Neural cell (in vitro differentiated cells): ENCODE results near the gene WDR91. TPM values are rescaled to one million over a fixed set of nuclear protein-coding genes. Genes with fewer than 3 reads are reported as not detected.

Experiments
- H2AFZ ChIP-seq: fragments of 200-600, 300-800 bp; sonication (generic), shearing (Covaris generic); 2 replicates; pipeline ENCODE4 v1.6.0; 2014; ENCODE audit warnings: low read depth, mild to moderate bottlenecking, antibody characterized with exemption, low read length, moderate library complexity
- H3F3A ChIP-seq: fragments of 200-600 bp; shearing (Covaris generic); 2 replicates; pipeline ENCODE4 v1.6.1; 2016; ENCODE audit warnings: mild to moderate bottlenecking, moderate library complexity, mixed read lengths, antibody characterized with exemption, low read length; ENCODE audit not compliant: insufficient read depth, poor library complexity, severe bottlenecking
- H3K27ac ChIP-seq: fragments of 200-600, 300-800 bp; sonication (generic), shearing (Covaris generic); 2 replicates; pipeline ENCODE4 v1.5.1; 2014; ENCODE audit warnings: mild to moderate bottlenecking, low read length, moderate library complexity
- H3K27me3 ChIP-seq: fragments of 300-800, 200-600 bp; sonication (generic), shearing (Covaris generic); 2 replicates; pipeline ENCODE4 v1.6.0; 2014; ENCODE audit warnings: mild to moderate bottlenecking, low read depth, low read length, moderate library complexity; ENCODE audit not compliant: insufficient read depth
- H3K36me3 ChIP-seq: fragments of 300-800, 200-600 bp; sonication (generic), shearing (Covaris generic); 2 replicates; pipeline ENCODE4 v1.5.1; 2014; ENCODE audit warnings: mild to moderate bottlenecking, antibody characterized with exemption, low read length, moderate library complexity; ENCODE audit not compliant: insufficient read depth
- H3K4me2 ChIP-seq: fragments of 300-800, 200-600 bp; sonication (generic), shearing (Covaris generic); 2 replicates; pipeline ENCODE4 v1.6.0; 2014; ENCODE audit warnings: mild to moderate bottlenecking, low read length
- H3K4me3 ChIP-seq: fragments of 300-800, 200-600 bp; sonication (generic), shearing (Covaris generic); 2 replicates; pipeline ENCODE4 v1.5.1; 2014; ENCODE audit warnings: mild to moderate bottlenecking, low read length, moderate library complexity
- H3K79me2 ChIP-seq: fragments of 200-600 bp; shearing (Covaris generic); replicated peaks from 2 replicates; pipeline ENCODE4 v1.6.0; 2014; ENCODE audit warnings: mild to moderate bottlenecking, low read length, moderate library complexity; ENCODE audit not compliant: insufficient read depth
- H3K9ac ChIP-seq: fragments of 300-800, 200-600 bp; sonication (generic), shearing (Covaris generic); 2 replicates; pipeline ENCODE4 v1.6.1; 2016; ENCODE audit warnings: mild to moderate bottlenecking, low read length, mixed read lengths
- H3K9me2 ChIP-seq: fragments of 200-600 bp; shearing (Covaris generic); 2 replicates; pipeline ENCODE4 v1.6.1; 2016; ENCODE audit warnings: mild to moderate bottlenecking, low read length, mixed read lengths; ENCODE audit not compliant: insufficient read depth
- H3K9me3 ChIP-seq: fragments of 200-600, 300-800 bp; sonication (generic), shearing (Covaris generic); 2 replicates; pipeline ENCODE4 v1.6.1; 2016; ENCODE audit warnings: mild to moderate bottlenecking, mixed run types, low read length, moderate library complexity, mixed read lengths
- H4K20me1 ChIP-seq: fragments of 200-600 bp; shearing (Covaris generic); 2 replicates; pipeline ENCODE4 v1.6.1; 2016; ENCODE audit warnings: mild to moderate bottlenecking, mixed run types; ENCODE audit not compliant: insufficient read depth
- EP300 ChIP-seq: fragments of 450-650 bp; conservative IDR thresholded peaks from 2 replicates; pipeline ENCODE4 v1.6.1; 2014; ENCODE audit warnings: antibody characterized with exemption, mild to moderate bottlenecking, moderate library complexity; ENCODE audit not compliant: poor library complexity, severe bottlenecking
- EZH2 ChIP-seq: fragments of 200-600, 300-800 bp; shearing (Covaris generic), sonication (generic); IDR thresholded peaks from 2 replicates; pipeline ENCODE4 v1.6.1; 2014; ENCODE audit warnings: antibody characterized with exemption, low read length, borderline replicate concordance, mild to moderate bottlenecking; ENCODE audit not compliant: insufficient read depth, poor library complexity, severe bottlenecking
- MXI1 ChIP-seq: fragments of 450-650 bp; conservative IDR thresholded peaks from 2 replicates; pipeline ENCODE4 v1.6.1; 2014; ENCODE audit warnings: antibody characterized with exemption, mild to moderate bottlenecking; ENCODE audit not compliant: poor library complexity, severe bottlenecking
- POLR2AphosphoS5 ChIP-seq: IDR thresholded peaks from 2 replicates; pipeline ENCODE4 v1.6.1; 2012
- RAD21 ChIP-seq: fragments of 450-650 bp; conservative IDR thresholded peaks from 2 replicates; pipeline ENCODE4 v1.6.1; 2014; ENCODE audit warnings: antibody characterized with exemption, mild to moderate bottlenecking, moderate library complexity
- SMC3 ChIP-seq: fragments of 450-650 bp; conservative IDR thresholded peaks from 2 replicates; pipeline ENCODE4 v1.6.1; 2014; ENCODE audit warnings: antibody characterized with exemption, mild to moderate bottlenecking, moderate library complexity; ENCODE audit not compliant: poor library complexity
- TAF1 ChIP-seq: IDR thresholded peaks from 2 replicates; pipeline ENCODE4 v1.6.1; 2012; ENCODE audit warnings: low read depth
- polyA plus RNA-seq: library from polyadenylated mRNA; depleted of rRNA; stranded (reverse); fragments of >200 nt; gene quantifications from 2 replicates; pipeline ENCODE4 v1.2.3, GENCODE V29; 2014
- TF ChIP-seq, protein P1 (sequence below): fragments of 450-650 bp; IDR thresholded peaks from 2 replicates; pipeline ENCODE4 v1.5.1; 2014; ENCODE audit warnings: antibody characterized with exemption, mild to moderate bottlenecking, moderate library complexity; ENCODE audit not compliant: poor library complexity, severe bottlenecking
- TF ChIP-seq, protein P2 (sequence below): IDR thresholded peaks from 2 replicates; pipeline ENCODE4 v1.6.1; 2012; ENCODE audit warnings: borderline replicate concordance

Gene WDR91
- polyA plus RNA-seq, 1 donor from 2014 or later: 17.7 TPM

DNA sequence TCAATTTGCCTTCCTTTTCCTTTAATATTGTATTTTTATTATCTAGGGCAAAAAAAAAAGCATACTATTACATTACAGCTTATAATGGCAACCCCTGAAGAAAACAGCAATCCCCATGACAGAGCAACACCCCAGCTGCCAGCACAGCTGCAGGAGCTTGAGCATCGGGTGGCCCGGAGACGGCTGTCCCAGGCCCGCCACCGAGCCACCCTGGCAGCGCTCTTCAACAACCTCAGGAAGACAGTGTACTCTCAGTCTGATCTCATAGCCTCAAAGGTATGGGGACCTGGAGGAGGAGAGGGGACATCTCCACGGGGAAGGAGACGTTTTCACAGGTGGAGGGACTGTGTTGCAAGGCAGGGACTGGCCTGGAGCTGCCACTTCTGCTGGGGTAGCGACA lies 29.1 kb upstream of the WDR91 start:
- H3K27ac ChIP-seq: no peak overlapping the region
- no peak overlapping the region for H3K4me2 ChIP-seq
- H3K9me2 ChIP-seq: no peaks in the 10 kb centered on the region
- H3K79me2 ChIP-seq: no peaks in the 10 kb centered on the region
- H3K4me3 ChIP-seq: no peak overlapping the region
- no peak overlapping the region for H2AFZ ChIP-seq
- no peak for TF ChIP-seq TAF1
- no peak for TF ChIP-seq MXI1
- no peak for TF ChIP-seq POLR2AphosphoS5
- TF ChIP-seq RAD21: no peak
- TF ChIP-seq EZH2: no peak
- no peak for TF ChIP-seq SMC3
- TF ChIP-seq, protein P1, sequence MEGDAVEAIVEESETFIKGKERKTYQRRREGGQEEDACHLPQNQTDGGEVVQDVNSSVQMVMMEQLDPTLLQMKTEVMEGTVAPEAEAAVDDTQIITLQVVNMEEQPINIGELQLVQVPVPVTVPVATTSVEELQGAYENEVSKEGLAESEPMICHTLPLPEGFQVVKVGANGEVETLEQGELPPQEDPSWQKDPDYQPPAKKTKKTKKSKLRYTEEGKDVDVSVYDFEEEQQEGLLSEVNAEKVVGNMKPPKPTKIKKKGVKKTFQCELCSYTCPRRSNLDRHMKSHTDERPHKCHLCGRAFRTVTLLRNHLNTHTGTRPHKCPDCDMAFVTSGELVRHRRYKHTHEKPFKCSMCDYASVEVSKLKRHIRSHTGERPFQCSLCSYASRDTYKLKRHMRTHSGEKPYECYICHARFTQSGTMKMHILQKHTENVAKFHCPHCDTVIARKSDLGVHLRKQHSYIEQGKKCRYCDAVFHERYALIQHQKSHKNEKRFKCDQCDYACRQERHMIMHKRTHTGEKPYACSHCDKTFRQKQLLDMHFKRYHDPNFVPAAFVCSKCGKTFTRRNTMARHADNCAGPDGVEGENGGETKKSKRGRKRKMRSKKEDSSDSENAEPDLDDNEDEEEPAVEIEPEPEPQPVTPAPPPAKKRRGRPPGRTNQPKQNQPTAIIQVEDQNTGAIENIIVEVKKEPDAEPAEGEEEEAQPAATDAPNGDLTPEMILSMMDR: no peak
- no peak for TF ChIP-seq EP300
- TF ChIP-seq, protein P2, sequence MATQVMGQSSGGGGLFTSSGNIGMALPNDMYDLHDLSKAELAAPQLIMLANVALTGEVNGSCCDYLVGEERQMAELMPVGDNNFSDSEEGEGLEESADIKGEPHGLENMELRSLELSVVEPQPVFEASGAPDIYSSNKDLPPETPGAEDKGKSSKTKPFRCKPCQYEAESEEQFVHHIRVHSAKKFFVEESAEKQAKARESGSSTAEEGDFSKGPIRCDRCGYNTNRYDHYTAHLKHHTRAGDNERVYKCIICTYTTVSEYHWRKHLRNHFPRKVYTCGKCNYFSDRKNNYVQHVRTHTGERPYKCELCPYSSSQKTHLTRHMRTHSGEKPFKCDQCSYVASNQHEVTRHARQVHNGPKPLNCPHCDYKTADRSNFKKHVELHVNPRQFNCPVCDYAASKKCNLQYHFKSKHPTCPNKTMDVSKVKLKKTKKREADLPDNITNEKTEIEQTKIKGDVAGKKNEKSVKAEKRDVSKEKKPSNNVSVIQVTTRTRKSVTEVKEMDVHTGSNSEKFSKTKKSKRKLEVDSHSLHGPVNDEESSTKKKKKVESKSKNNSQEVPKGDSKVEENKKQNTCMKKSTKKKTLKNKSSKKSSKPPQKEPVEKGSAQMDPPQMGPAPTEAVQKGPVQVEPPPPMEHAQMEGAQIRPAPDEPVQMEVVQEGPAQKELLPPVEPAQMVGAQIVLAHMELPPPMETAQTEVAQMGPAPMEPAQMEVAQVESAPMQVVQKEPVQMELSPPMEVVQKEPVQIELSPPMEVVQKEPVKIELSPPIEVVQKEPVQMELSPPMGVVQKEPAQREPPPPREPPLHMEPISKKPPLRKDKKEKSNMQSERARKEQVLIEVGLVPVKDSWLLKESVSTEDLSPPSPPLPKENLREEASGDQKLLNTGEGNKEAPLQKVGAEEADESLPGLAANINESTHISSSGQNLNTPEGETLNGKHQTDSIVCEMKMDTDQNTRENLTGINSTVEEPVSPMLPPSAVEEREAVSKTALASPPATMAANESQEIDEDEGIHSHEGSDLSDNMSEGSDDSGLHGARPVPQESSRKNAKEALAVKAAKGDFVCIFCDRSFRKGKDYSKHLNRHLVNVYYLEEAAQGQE: no peak
- no peaks in the 10 kb centered on the region for H3K9me3 ChIP-seq
- H4K20me1 ChIP-seq: no peaks in the 10 kb centered on the region
- H3K9ac ChIP-seq: no peak overlapping the region
- no peaks in the 10 kb centered on the region for H3K36me3 ChIP-seq
- no peaks in the 10 kb centered on the region for H3K27me3 ChIP-seq
- no peaks in the 10 kb centered on the region for H3F3A ChIP-seq

DNA sequence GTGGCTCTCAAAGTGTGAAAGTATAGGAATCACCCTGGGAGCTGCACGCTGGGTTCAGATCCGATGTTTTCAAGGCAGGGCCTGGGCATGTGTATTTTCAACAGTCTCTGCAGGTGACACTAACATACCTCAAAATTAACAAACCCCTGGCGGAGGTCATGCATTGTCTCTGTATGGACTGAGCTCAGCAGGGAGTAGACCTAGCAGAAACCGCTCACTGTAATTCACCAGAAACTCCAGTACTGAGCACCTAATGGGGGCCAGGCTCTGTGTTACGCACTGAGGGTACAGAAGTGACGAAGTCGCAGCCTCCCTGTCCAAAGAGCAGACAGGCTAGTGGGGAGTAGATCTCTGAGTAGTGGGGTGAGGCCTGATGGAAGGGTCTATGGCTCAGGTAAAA lies 27.9 kb upstream of the WDR91 start:
- Histone ChIP-seq H3K27me3 (no peaks in the 10 kb centered on the region), H3K4me2 (no peak overlapping the region), H3K27ac (no peak overlapping the region), H3K9me2 (no peaks in the 10 kb centered on the region), H3K79me2 (no peaks in the 10 kb centered on the region), H4K20me1 (no peaks in the 10 kb centered on the region), H3K9me3 (no peaks in the 10 kb centered on the region), H3K36me3 (no peaks in the 10 kb centered on the region), H3F3A (no peaks in the 10 kb centered on the region), H2AFZ (no peak overlapping the region), H3K9ac (no peak overlapping the region), H3K4me3 (no peak overlapping the region)
- no peak for TF ChIP-seq RAD21
- no peak for TF ChIP-seq SMC3
- TF ChIP-seq, protein P1: no peak
- no peak for TF ChIP-seq TAF1
- no peak for TF ChIP-seq EP300
- TF ChIP-seq, protein P2: no peak
- TF ChIP-seq EZH2: no peak
- TF ChIP-seq MXI1: no peak
- no peak for TF ChIP-seq POLR2AphosphoS5
